Parathyroid adenoma (tissue), 2 donors: ENCODE results near the gene SIK3.

Experiments
- H2AFZ ChIP-seq: fragments of 300-600 bp; sonication (generic); one replicate; pipeline ENCODE4 v1.7.0; 2017; ENCODE audit warnings: antibody characterized with exemption, mild to moderate bottlenecking
- H3K27ac ChIP-seq: fragments of 300-600 bp; sonication (generic); one replicate; pipeline ENCODE4 v1.7.0; 2017
- H3K27me3 ChIP-seq: fragments of 300-600 bp; sonication (generic); one replicate; pipeline ENCODE4 v1.7.0; 2017; ENCODE audit warnings: low read length; ENCODE audit not compliant: control insufficient read depth, insufficient read depth
- H3K36me3 ChIP-seq: fragments of 300-600 bp; sonication (generic); one replicate; pipeline ENCODE4 v1.7.0; 2017; ENCODE audit warnings: low read length; ENCODE audit not compliant: control insufficient read depth, insufficient read depth
- H3K4me1 ChIP-seq: fragments of 300-600 bp; sonication (generic); one replicate; pipeline ENCODE4 v1.7.0; 2017; ENCODE audit warnings: control low read depth
- H3K4me2 ChIP-seq: fragments of 300-600 bp; sonication (generic); one replicate; pipeline ENCODE4 v1.7.0; 2017; ENCODE audit warnings: low read length
- H3K4me3 ChIP-seq: fragments of 300-600 bp; sonication (generic); one replicate; pipeline ENCODE4 v1.7.0; 2017; ENCODE audit warnings: low read depth, low read length
- H3K79me2 ChIP-seq: fragments of 300-600 bp; sonication (generic); one replicate; pipeline ENCODE4 v1.7.0; 2017; ENCODE audit warnings: control low read depth
- H3K9ac ChIP-seq: fragments of 300-600 bp; sonication (generic); one replicate; pipeline ENCODE4 v1.7.0; 2017; ENCODE audit warnings: mild to moderate bottlenecking
- H3K9me3 ChIP-seq: fragments of 300-600 bp; sonication (generic); one replicate; pipeline ENCODE4 v1.7.0; 2017; ENCODE audit warnings: low read length; ENCODE audit not compliant: control insufficient read depth
- CTCF ChIP-seq: fragments of 300-600 bp; sonication (generic); IDR thresholded peaks from one replicate; pipeline ENCODE4 v1.7.0; 2017; ENCODE audit warnings: antibody characterized with exemption, mild to moderate bottlenecking
- donor health status: primary hyperparathyroidism.

The SIK3 gene

GRCh38 chr11:116843661-116844060 is 254.6 kb downstream of the SIK3 start:
- TF ChIP-seq CTCF: no peak
- Histone ChIP-seq H3K36me3 (no peaks in the 10 kb centered on the region), H3K27ac (no peak overlapping the region), H3K4me3 (no peak overlapping the region), H3K79me2 (no peaks in the 10 kb centered on the region), H3K9ac (no peak overlapping the region), H3K27me3 (no peaks in the 10 kb centered on the region), H3K4me2 (no peak overlapping the region), H3K4me1 (no peaks in the 10 kb centered on the region), H2AFZ (no peak overlapping the region), H3K9me3 (no peaks in the 10 kb centered on the region)

- no peak for TF ChIP-seq CTCF
- no peaks in the 10 kb centered on the region for H3K36me3 ChIP-seq
- no peaks in the 10 kb centered on the region for H3K27me3 ChIP-seq
- H3K4me3 ChIP-seq: no peak overlapping the region
- no peaks in the 10 kb centered on the region for H3K9me3 ChIP-seq
- no peak overlapping the region for H3K27ac ChIP-seq
- no peak overlapping the region for H2AFZ ChIP-seq
- H3K4me1 ChIP-seq: no peaks in the 10 kb centered on the region
- no peak overlapping the region for H3K4me2 ChIP-seq
- no peak overlapping the region for H3K9ac ChIP-seq
- H3K79me2 ChIP-seq: no peaks in the 10 kb centered on the region
These were observed 255.3 kb downstream of the SIK3 start for GRCh38 chr11:116842909-116843308.

- TF ChIP-seq CTCF: no peak
- Histone ChIP-seq H3K36me3 (no peaks in the 10 kb centered on the region), H3K9ac (no peak overlapping the region), H3K4me1 (no peaks in the 10 kb centered on the region), H3K4me3 (no peak overlapping the region), H2AFZ (no peak overlapping the region), H3K79me2 (no peaks in the 10 kb centered on the region), H3K27me3 (no peaks in the 10 kb centered on the region), H3K4me2 (no peak overlapping the region), H3K9me3 (no peaks in the 10 kb centered on the region), H3K27ac (no peak overlapping the region)
These were observed 256.1 kb downstream of the SIK3 start for GRCh38 chr11:116842117-116842516.

GRCh38 chr11:116840746-116841296 is 257.4 kb downstream of the SIK3 start:
- no peak overlapping the region for H3K4me2 ChIP-seq
- H3K36me3 ChIP-seq: no peaks in the 10 kb centered on the region
- no peaks in the 10 kb centered on the region for H3K4me1 ChIP-seq
- H3K27ac ChIP-seq: no peak overlapping the region
- no peak overlapping the region for H2AFZ ChIP-seq
- H3K9ac ChIP-seq: no peak overlapping the region
- no peak for TF ChIP-seq CTCF
- no peaks in the 10 kb centered on the region for H3K79me2 ChIP-seq
- H3K9me3 ChIP-seq: no peaks in the 10 kb centered on the region
- no peaks in the 10 kb centered on the region for H3K27me3 ChIP-seq
- H3K4me3 ChIP-seq: no peak overlapping the region

GRCh38 chr11:116840224-116840745 is 257.9 kb downstream of the SIK3 start:
- no peak for TF ChIP-seq CTCF

More at GRCh38 chr11:116840224-116840745, 257.9 kb downstream of the SIK3 start:
- H3K4me3 ChIP-seq: no peak overlapping the region
- H3K36me3 ChIP-seq: no peaks in the 10 kb centered on the region
- no peaks in the 10 kb centered on the region for H3K79me2 ChIP-seq
- H3K4me1 ChIP-seq: no peaks in the 10 kb centered on the region
- H3K27ac ChIP-seq: no peak overlapping the region
- no peaks in the 10 kb centered on the region for H3K9me3 ChIP-seq
- H3K4me2 ChIP-seq: no peak overlapping the region
- H3K9ac ChIP-seq: no peak overlapping the region
- no peak overlapping the region for H2AFZ ChIP-seq
- no peaks in the 10 kb centered on the region for H3K27me3 ChIP-seq
